BJ (cell line): ENCODE measurements around the gene TEKT1. TPM values are rescaled to one million over a fixed set of nuclear protein-coding genes. Genes with fewer than 3 reads are reported as not detected.

ENCODE experiments used
- CTCF ChIA-PET: fragments of 350-600 bp; formaldehyde crosslinking; extraction: SDS; loops from one replicate; lab custom pipeline; 2021; ENCODE audit warnings: antibody characterized with exemption, inconsistent platforms; lab: Yijun Ruan, JAX
- POLR2A ChIA-PET: fragments of 300-600 bp; sonication (Branson Sonifier 250); formaldehyde crosslinking; extraction: SDS; loops from one replicate; lab custom pipeline; 2021; ENCODE audit warnings: antibody characterized with exemption; lab: Charles Lee
- DNase-seq: peaks from one replicate; pipeline ENCODE4 v3.0.0-alpha.2; 2011; ENCODE audit warnings: low read depth
- H3K27me3 ChIP-seq: 2 replicates; pipeline ENCODE4 v1.6.0; 2011; ENCODE audit warnings: low read length; ENCODE audit not compliant: control insufficient read depth, insufficient read depth
- H3K36me3 ChIP-seq: 2 replicates; pipeline ENCODE4 v1.5.1; 2011; ENCODE audit warnings: low read length; ENCODE audit not compliant: control insufficient read depth, insufficient read depth
- H3K4me3 ChIP-seq: 2 replicates; pipeline ENCODE4 v1.5.1; 2011; ENCODE audit warnings: low read depth, mild to moderate bottlenecking, control low read depth, low read length
- polyA plus RNA-seq: library from polyadenylated mRNA; depleted of rRNA; stranded (reverse); fragments of >200 nt; gene quantifications from 2 replicates; pipeline ENCODE4 v1.2.3, GENCODE V29; 2011; rRNA removed
- small RNA-seq: library from RNA; depleted of rRNA; stranded (forward); fragments of <200 nt; gene quantifications from one replicate; pipeline ENCODE3, GENCODE V24; 2012; ENCODE audit warnings: low replicate concordance, low read depth; ENCODE audit not compliant: insufficient read length
- TF ChIP-seq, protein P1 (sequence below): IDR thresholded peaks from 2 replicates; pipeline ENCODE4 v1.5.1; 2011; ENCODE audit warnings: low read depth, mild to moderate bottlenecking, control low read depth, inconsistent platforms, low read length, moderate library complexity; ENCODE audit not compliant: insufficient read depth

TEKT1 gene
- polyA plus RNA-seq, 1 experiment = not detected

DNA sequence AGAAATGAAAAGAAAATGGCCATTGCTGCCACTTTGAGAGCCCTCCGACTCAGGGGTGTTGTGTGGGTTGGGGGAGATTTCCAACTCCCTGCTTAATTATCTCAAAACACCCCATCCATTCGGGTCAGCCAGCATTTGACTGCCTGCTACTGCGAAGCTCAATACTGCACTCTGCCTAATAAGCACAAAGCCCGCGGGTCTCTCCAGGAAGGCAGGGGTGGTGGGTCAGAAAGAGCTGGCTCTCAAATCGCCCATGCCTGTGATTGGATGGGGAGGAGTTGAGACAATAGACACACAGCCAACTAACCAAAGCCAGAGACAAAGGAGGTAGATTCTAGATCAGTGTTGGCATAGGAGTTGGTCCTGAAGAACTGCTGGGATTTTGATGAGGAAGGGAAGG is 78.0 kb downstream of the TEKT1 start:
- ChIA-PET CTCF (interaction anchor here (1.2 kb wide), 1 partner anchor 33 kb away, joined by 3 read pairs; no protein-coding TSS in a partner anchor), POLR2A (no interaction called here)
- Histone ChIP-seq H3K27me3 (no peaks in the 10 kb centered on the region), H3K4me3 (no peak overlapping the region), H3K36me3 (no peaks in the 10 kb centered on the region; the same call in 1 of the 2 replicates)
- DNase-seq = no peak
- TF ChIP-seq, protein P1, sequence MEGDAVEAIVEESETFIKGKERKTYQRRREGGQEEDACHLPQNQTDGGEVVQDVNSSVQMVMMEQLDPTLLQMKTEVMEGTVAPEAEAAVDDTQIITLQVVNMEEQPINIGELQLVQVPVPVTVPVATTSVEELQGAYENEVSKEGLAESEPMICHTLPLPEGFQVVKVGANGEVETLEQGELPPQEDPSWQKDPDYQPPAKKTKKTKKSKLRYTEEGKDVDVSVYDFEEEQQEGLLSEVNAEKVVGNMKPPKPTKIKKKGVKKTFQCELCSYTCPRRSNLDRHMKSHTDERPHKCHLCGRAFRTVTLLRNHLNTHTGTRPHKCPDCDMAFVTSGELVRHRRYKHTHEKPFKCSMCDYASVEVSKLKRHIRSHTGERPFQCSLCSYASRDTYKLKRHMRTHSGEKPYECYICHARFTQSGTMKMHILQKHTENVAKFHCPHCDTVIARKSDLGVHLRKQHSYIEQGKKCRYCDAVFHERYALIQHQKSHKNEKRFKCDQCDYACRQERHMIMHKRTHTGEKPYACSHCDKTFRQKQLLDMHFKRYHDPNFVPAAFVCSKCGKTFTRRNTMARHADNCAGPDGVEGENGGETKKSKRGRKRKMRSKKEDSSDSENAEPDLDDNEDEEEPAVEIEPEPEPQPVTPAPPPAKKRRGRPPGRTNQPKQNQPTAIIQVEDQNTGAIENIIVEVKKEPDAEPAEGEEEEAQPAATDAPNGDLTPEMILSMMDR = no peak

DNA sequence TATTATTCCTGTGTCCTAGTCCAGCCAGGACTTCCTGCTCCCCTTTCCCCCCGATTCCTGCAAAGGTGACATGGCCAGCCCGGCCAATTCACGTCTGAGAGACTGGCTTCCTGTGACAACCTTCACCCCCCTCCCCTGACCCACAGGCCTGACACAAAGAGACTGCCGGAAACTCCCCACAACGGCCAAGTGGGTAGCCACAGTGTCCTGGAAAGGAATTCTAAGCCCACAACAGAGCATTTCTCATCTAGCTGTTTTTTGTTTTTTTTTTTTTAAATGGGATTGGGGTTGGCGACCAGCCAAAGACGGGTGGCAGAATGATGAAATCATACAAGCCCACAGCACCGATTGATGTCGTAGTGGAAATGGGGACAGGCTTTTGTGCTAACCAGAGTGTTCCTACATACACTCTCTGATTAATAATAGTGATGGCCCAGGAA is 78.5 kb downstream of the TEKT1 start:
- no peaks in the 10 kb centered on the region for H3K27me3 ChIP-seq
- H3K4me3 ChIP-seq = 0 out of 2 replicates have a peak overlapping the region, but pooled peaks have one; percentile 10
- H3K36me3 ChIP-seq = no peaks in the 10 kb centered on the region
- CTCF ChIA-PET = interaction anchor here (0.5 to 1.2 kb wide), 2 partner anchors 33 to 957 kb away, joined by 3 read pairs; no protein-coding TSS in a partner anchor
- POLR2A ChIA-PET = no interaction called here
- DNase-seq = peak; percentile 68
- TF ChIP-seq, protein P1 = no peak

DNA sequence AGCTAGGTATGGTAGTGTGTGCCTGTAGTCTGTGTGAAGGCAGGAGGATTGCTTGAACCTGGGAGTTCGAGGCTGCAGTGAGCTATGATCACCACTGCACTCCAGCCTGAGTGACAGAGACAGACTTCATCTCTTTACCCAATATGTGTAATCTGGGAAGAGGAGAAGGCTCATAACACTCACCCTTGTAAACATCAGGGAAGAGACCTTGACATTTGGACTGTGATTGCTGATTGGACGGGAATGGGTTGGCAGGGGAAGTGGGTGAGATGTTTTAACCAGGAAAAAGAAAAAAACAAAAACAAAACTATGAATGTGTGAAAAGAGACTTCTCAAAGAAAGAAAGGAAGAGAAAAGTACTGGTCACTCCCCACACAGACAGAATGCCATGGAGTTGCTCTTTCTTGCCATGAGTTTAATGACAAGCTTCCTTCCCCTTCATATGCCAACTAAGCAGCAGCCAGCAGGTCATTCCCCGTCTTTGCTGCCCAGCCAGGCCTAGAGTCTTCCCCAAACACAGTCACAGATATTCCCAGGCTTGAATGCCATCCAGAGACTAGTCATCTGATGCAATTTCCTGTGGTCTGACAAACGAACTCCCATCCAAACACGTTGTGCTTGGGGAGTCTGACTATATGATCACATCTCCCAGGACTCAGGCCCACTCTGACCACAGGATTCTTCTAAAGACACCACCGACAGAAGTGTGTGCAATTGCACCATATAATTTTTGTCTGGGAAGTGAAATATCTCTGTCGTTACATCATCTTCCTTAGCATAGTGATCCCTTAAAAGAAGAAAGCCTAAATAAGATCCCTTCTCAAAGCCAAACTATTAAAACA is 79.2 kb downstream of the TEKT1 start:
- no peaks in the 10 kb centered on the region for H3K27me3 ChIP-seq
- H3K4me3 ChIP-seq = no peak overlapping the region
- POLR2A ChIA-PET = no interaction called here
- TF ChIP-seq, protein P1 = no peak
- DNase-seq = peak; percentile 100
- H3K36me3 ChIP-seq = no peaks in the 10 kb centered on the region
- CTCF ChIA-PET = interaction anchor here (0.9 to 1.3 kb wide), 4 partner anchors 11 to 264 kb away, joined by 3 to 4 read pairs (median 3); no protein-coding TSS in a partner anchor

DNA sequence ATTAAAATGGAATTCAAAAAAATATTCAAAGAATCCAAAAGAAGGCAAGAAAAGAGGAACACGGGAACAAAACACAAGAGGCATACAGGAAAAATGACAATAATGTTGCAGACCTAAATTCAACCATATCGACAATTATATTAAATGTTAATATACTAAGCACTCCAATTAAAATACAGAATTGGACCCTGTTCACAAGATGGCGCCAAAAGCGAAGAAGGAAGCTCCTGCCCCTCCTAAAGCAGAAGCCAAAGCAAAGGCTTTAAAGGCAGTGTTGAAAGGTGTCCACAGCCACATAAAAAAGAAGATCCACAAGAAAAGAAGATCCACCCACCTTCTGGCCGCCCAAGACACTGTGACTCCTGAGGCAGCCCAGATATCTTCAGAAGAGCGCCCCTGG is 82.0 kb downstream of the TEKT1 start:
- POLR2A ChIA-PET = no interaction called here
- no peaks in the 10 kb centered on the region for H3K36me3 ChIP-seq
- H3K4me3 ChIP-seq = no peak overlapping the region
- DNase-seq = no peak
- TF ChIP-seq, protein P1 = no peak
- peaks cover 2% of the 10 kb centered on the region; the same call in 1 of the 2 replicates for H3K27me3 ChIP-seq
- CTCF ChIA-PET = interaction anchor here (1.2 to 1.7 kb wide), 5 partner anchors 9 to 145 kb away, joined by 3 to 6 read pairs (median 3); no protein-coding TSS in a partner anchor

DNA sequence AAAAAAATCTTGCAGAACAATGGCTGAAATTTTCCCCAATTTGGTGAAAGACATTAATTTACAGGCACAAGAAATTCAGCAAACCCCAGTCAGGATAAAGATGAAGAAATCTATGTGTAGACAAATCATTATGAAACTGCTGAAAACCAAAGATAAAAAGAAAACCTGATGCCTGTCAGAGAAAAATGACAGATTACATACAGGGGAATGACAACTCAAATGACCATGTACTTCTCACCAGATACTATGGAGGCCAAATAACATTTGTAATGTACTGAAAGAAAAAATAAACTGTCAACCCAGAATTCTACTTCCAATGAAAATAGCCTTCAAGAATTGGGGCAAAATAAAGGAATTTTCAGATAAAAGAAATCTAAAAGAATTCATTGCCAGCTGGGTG is 82.9 kb downstream of the TEKT1 start:
- Histone ChIP-seq H3K27me3 (peaks cover 2% of the 10 kb centered on the region; the same call in 1 of the 2 replicates), H3K36me3 (no peaks in the 10 kb centered on the region), H3K4me3 (no peak overlapping the region)
- CTCF ChIA-PET = no interaction called here
- POLR2A ChIA-PET = no interaction called here
- DNase-seq = no peak
- TF ChIP-seq, protein P1 = no peak

Small RNAs within 50 kb of the gene (small RNA-seq; reads per million reads assigned to genes)
- not detected for gene AC004706.2

Other genes with a start within 250 kb of the TEKT1 start
- 5.4 and 7.9 TPM in 2 replicates for gene KIAA0753, start 191.0 kb downstream of the TEKT1 start, polyA plus RNA-seq
- 213 TPM in 2 replicates for gene TXNDC17, start 190.7 kb downstream of the TEKT1 start, polyA plus RNA-seq
- gene MED31, start 180.1 kb downstream of the TEKT1 start, polyA plus RNA-seq = 6.9 and 21.4 TPM in 2 replicates
- gene C17orf100, start 180.0 kb downstream of the TEKT1 start, polyA plus RNA-seq = 2.4 and 2.7 TPM in 2 replicates
- gene SLC13A5, start 118.4 kb downstream of the TEKT1 start, polyA plus RNA-seq = not detected in 2 replicates
- gene XAF1, start 75.7 kb downstream of the TEKT1 start, polyA plus RNA-seq = 10.4 and 12.0 TPM in 2 replicates
- gene FBXO39, start 55.5 kb downstream of the TEKT1 start, polyA plus RNA-seq = 0.04 and 0.07 TPM in 2 replicates
- not detected in 2 replicates for gene ALOX12, start 164.3 kb upstream of the TEKT1 start, polyA plus RNA-seq
- 362 and 399 TPM in 2 replicates for gene RNASEK, start 180.9 kb upstream of the TEKT1 start, polyA plus RNA-seq
- gene BCL6B, start 191.3 kb upstream of the TEKT1 start, polyA plus RNA-seq = not detected in 2 replicates
- gene SLC16A13, start 204.3 kb upstream of the TEKT1 start, polyA plus RNA-seq = 1.4 and 2.8 TPM in 2 replicates
- not detected in 2 replicates for gene SLC16A11, start 212.4 kb upstream of the TEKT1 start, polyA plus RNA-seq
- gene CLEC10A, start 248.5 kb upstream of the TEKT1 start, polyA plus RNA-seq = not detected in 2 replicates